Mucosa of rectum (tissue), 2 donors: ENCODE results near the gene TAF9.
A peak's percentile ranks its signal among the peaks of the same experiment; 100 is the strongest.
"Not testable (repeated sequence)": the region's sequence is repeated elsewhere in the genome, so short reads cannot be mapped to it uniquely, and the experiment has no call there.

ENCODE experiments used
- H3K27ac ChIP-seq, 2 donors: one replicate each; pipeline ENCODE4 v1.7.0; 2013; ENCODE audit warnings: inconsistent platforms in 2 of 2, low read depth in 2 of 2, low read length in 2 of 2
- H3K27me3 ChIP-seq, 2 donors: one replicate each; pipeline ENCODE4 v1.7.0; 2013; ENCODE audit warnings: low read length in 2 of 2; ENCODE audit not compliant: control insufficient read depth in 2 of 2, insufficient read depth in 2 of 2
- H3K36me3 ChIP-seq, 2 donors: one replicate each; pipeline ENCODE4 v1.7.0; 2013; ENCODE audit warnings: low read length in 2 of 2; ENCODE audit not compliant: control insufficient read depth in 2 of 2, insufficient read depth in 2 of 2
- H3K4me1 ChIP-seq, 2 donors: one replicate each; pipeline ENCODE4 v1.7.0; 2013; ENCODE audit warnings: low read length in 2 of 2, mild to moderate bottlenecking in 1 of 2; ENCODE audit not compliant: control insufficient read depth in 2 of 2, insufficient read depth in 2 of 2
- H3K4me3 ChIP-seq, 2 donors: one replicate each; pipeline ENCODE4 v1.7.0; 2013; ENCODE audit warnings: low read length in 2 of 2
- H3K9ac ChIP-seq, 2 donors: one replicate each; pipeline ENCODE4 v1.7.0; 2013; ENCODE audit warnings: low read length in 2 of 2, low read depth in 1 of 2, mild to moderate bottlenecking in 1 of 2
- H3K9me3 ChIP-seq, 2 donors: one replicate each; pipeline ENCODE4 v1.7.0; 2013; ENCODE audit warnings: low read length in 2 of 2; ENCODE audit not compliant: control insufficient read depth in 2 of 2
- donor health status: healthy.
- donor health status: Normal muscosa, but diverticular disease.

TAF9 gene

GRCh38 chr5:69341520-69342161, 27.7 kb downstream of the TAF9 start:
- Histone ChIP-seq H3K27me3 (no peaks in the 10 kb centered on the region), H3K4me1 (no peaks in the 10 kb centered on the region), H3K9ac (no peak overlapping the region), H3K27ac (no peak overlapping the region), H3K4me3 (no peak overlapping the region), H3K9me3 (no peaks in the 10 kb centered on the region), H3K36me3 (no peaks in the 10 kb centered on the region)

DNA sequence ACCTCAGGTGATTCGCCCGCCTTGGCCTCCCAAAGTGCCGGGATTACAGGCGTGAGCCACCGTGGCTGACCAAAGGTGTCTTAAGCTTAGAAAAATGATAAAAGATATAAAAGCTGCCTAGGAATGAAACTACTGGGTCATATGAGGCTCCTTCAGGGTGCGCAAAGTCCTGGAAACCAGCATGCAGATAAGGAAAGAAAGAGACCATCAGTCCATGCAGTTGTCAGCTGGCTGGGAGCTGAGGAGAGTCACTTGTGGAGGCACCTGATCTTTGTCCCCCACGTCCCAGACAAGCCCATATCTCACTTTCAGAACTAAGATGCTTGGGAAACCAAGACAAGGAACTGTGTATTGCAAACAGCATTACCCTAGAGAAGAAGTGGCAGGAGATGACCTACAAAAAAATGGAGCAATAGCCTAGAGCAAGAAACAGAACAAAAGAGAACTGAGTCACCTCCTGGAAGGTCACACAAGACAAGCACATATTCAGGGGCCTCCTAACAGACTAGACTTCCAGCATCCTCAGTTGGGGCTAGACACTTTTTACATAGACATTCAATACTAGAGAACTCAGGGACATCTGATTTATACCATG, 33.9 kb downstream of the TAF9 start:
- no peak overlapping the region for H3K9ac ChIP-seq
- no peaks in the 10 kb centered on the region for H3K36me3 ChIP-seq
- H3K27me3 ChIP-seq: no peaks in the 10 kb centered on the region
- no peak overlapping the region for H3K27ac ChIP-seq
- peaks cover 0 to 8% of the 10 kb centered on the region in 2 donors for H3K4me1 ChIP-seq
- no peak overlapping the region for H3K4me3 ChIP-seq
- no peaks in the 10 kb centered on the region for H3K9me3 ChIP-seq

DNA sequence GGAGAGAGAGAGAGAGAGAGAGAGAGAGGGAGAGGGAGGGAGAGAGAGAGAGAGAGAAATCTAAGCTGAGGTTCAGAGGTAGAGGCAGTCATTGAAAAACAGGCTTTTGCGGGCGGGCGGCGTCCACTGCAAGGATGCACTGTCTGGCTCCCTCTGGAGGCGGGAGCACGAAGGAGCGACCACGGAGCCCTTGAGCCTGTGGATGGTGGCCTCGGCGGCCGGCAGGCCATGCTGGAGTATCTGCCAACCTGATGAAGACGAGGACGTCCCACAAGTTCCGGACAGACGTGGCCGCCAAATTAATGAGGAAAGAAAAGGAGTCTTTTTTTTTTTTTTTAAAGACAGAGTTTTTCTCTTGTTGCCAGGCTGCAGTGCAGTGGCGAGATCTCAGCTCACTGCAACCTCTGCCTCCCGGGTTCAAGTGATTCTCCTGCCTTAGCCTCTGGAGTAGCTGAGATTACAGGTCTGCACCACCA, 34.5 kb downstream of the TAF9 start:
- H3K27ac ChIP-seq: no peak overlapping the region

GRCh38 chr5:69333668-69334315, 35.5 kb downstream of the TAF9 start:
- H3K9me3 ChIP-seq, H3K4me3 ChIP-seq, H3K36me3 ChIP-seq, H3K9ac ChIP-seq, H3K27me3 ChIP-seq, H3K27ac ChIP-seq, H3K4me1 ChIP-seq: not testable (repeated sequence)

More for the DNA sequence above, 34.5 kb downstream of the TAF9 start:
- H3K9ac ChIP-seq: no peak overlapping the region
- H3K36me3 ChIP-seq: no peaks in the 10 kb centered on the region
- H3K4me1 ChIP-seq: peaks cover 0 to 8% of the 10 kb centered on the region in 2 donors
- no peaks in the 10 kb centered on the region for H3K27me3 ChIP-seq
- no peak overlapping the region for H3K4me3 ChIP-seq
- no peaks in the 10 kb centered on the region for H3K9me3 ChIP-seq

DNA sequence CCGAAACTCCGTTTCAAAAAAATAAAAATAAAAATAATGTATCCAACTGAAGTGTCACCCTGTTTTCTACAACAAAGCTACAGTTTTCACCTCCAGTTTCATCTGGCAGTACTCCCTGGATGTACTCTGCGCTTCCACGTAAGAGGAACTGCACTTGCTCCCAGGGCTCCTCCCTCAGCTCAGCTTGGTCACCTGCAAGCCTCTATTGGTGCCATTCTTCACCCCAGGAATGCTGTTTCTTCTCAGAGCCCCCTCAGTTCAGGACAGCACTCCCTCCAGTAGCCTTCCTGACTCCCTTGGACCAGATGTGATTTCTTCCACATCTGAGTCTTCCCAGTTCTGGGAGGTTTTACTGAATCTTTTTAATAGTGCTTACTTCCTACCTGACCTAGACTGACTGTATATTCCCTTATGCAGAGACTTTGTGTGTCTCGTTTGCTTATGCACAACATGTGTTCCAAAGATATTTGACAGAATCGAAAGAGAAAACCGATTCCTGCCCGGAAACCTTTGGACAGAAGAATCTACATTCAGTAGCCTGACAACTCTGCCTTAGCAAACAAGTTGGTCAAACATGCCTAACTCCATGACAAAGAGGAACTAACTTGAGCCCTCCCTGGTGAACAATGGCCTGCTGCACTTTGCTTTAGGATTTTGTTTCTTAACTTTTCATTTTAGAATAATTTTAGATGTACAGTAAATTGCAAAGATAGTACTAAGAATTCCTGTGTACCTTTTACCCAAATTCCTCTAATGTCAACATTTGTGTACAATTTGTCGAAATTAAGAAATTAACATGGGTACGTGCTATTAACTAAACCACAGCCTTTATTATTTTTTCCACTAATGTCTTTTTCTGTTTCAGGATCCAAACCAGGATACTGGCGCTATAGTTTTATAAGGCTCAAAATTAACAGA, 37.5 kb downstream of the TAF9 start:
- peak overlapping the region; percentile 81 to 87 for H3K4me3 ChIP-seq
- no peaks in the 10 kb centered on the region for H3K9me3 ChIP-seq
- no peaks in the 10 kb centered on the region for H3K36me3 ChIP-seq
- H3K27me3 ChIP-seq: no peaks in the 10 kb centered on the region
- H3K4me1 ChIP-seq: peaks cover under 1 to 9% of the 10 kb centered on the region in 2 donors
- H3K27ac ChIP-seq: peak overlapping the region; percentile 82 to 87
- H3K9ac ChIP-seq: peak overlapping the region; percentile 79 to 86

DNA sequence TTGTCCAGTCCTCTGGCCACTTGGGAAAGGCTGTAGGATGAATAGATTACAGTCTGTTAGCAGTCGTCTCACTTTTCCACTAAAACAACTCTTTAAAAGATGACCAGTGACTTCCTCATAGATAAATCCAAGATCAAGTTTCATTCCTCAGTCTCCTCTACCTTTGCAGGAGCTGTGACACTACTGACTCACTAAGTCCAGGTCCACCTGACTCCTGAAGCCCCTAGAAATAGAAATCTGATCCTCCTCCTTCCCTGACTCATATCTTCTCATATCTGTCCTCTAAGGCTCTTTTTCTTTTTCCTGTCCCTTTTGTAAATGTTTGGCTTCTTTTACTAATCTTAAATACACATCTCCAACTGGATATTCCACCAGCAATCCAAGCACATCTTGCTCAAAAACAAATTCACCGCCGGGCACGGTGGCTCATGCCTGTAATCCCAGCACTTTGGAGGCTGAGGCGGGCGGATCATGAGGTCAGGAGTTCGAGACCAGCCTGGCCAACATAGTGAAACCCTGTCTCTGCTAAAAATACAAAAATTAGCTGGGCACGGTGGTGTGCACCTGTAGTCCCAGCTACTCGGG, 39.3 kb downstream of the TAF9 start:
- Histone ChIP-seq H3K27ac (no peak overlapping the region), H3K36me3 (no peaks in the 10 kb centered on the region)

GRCh38 chr5:69326365-69326764, 43.0 kb downstream of the TAF9 start:
- H3K4me1 ChIP-seq: peaks cover 3 to 12% of the 10 kb centered on the region in 2 donors
- H3K27me3 ChIP-seq: no peaks in the 10 kb centered on the region
- H3K36me3 ChIP-seq: no peaks in the 10 kb centered on the region
- H3K9ac ChIP-seq: peak overlapping the region in 1 of 2 donors; percentile 5
- H3K4me3 ChIP-seq: no peak overlapping the region
- no peak overlapping the region for H3K27ac ChIP-seq
- no peaks in the 10 kb centered on the region for H3K9me3 ChIP-seq

More for the DNA sequence above, 39.3 kb downstream of the TAF9 start:
- Histone ChIP-seq H3K4me3 (no peak overlapping the region), H3K9ac (no peak overlapping the region), H3K4me1 (peaks cover 3 to 16% of the 10 kb centered on the region in 2 donors), H3K9me3 (no peaks in the 10 kb centered on the region), H3K27me3 (no peaks in the 10 kb centered on the region)

- Histone ChIP-seq H3K9ac (no peak overlapping the region), H3K4me1 (no peaks in the 10 kb centered on the region), H3K27ac (no peak overlapping the region), H3K36me3 (peaks cover 15 to 27% of the 10 kb centered on the region in 2 donors), H3K27me3 (no peaks in the 10 kb centered on the region), H3K9me3 (no peaks in the 10 kb centered on the region), H3K4me3 (no peak overlapping the region)
These were observed 51.9 kb downstream of the TAF9 start for GRCh38 chr5:69317391-69317790.

DNA sequence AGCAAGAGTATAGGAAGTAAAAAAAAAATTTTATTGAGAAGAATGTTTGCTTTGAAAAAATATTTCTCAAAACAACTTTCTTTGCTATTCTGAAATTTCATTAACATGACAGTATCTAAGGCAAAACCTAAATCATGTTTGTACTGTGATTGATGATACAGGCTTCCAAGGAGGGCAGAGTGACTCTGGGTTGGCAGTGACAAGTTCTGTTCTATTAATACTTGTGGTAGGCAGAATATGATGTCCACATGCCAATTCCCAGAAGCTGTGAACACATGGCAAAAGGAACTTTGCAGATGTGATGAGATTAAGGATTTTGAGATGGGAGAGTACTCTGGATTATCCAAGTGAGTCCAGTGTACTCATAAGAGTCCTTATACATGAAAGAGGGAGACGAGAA, 53.3 kb downstream of the TAF9 start:
- Histone ChIP-seq H3K9ac (no peak overlapping the region), H3K9me3 (no peaks in the 10 kb centered on the region)

More for the DNA sequence above, 53.3 kb downstream of the TAF9 start:
- Histone ChIP-seq H3K27ac (no peak overlapping the region), H3K4me3 (no peak overlapping the region), H3K4me1 (no peaks in the 10 kb centered on the region), H3K36me3 (peaks cover 15 to 27% of the 10 kb centered on the region in 2 donors), H3K27me3 (no peaks in the 10 kb centered on the region)
